Measurements from ENCODE around the gene EMC7. TPM values are rescaled to one million over a fixed set of nuclear protein-coding genes. Genes with fewer than 3 reads are reported as not detected.

Gene EMC7
- total RNA-seq, 1 experiment from 2014 or later = 42.5 TPM

DNA sequence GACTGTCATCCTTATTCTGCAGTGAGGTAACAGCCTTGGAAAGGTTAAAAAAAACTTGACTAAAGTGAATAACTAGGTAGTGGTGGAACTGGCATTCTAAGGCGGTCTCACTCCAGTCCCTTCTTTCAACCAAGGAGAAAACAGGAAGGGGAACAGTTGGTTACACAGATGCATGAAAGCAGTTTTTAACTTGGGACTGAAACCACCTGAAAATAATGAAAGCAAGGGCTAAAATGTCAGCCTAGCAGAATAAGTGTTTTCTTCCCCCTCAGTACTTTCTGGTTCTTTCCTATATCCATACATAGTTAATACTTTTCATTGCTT, 61.9 kb downstream of the EMC7 start:
- no peaks in the 10 kb centered on the region for H3K27me3 ChIP-seq (replicated peaks)
- DNase-seq (ENCODE audit: low read depth in 1 of 2, low spot score in 2 of 2) = no peak
- peak overlapping the region; percentile 95; the same call in 1 of the 2 replicates for H3K27ac ChIP-seq
- peak overlapping the region; percentile 90 for H3K4me3 ChIP-seq
- H3K9me3 ChIP-seq (replicated peaks) = peaks cover 8% of the 10 kb centered on the region; the same call in 1 of the 2 replicates
- peaks cover 10% of the 10 kb centered on the region for H3K36me3 ChIP-seq
- peaks cover 20% of the 10 kb centered on the region for H3K4me1 ChIP-seq (replicated peaks)

DNA sequence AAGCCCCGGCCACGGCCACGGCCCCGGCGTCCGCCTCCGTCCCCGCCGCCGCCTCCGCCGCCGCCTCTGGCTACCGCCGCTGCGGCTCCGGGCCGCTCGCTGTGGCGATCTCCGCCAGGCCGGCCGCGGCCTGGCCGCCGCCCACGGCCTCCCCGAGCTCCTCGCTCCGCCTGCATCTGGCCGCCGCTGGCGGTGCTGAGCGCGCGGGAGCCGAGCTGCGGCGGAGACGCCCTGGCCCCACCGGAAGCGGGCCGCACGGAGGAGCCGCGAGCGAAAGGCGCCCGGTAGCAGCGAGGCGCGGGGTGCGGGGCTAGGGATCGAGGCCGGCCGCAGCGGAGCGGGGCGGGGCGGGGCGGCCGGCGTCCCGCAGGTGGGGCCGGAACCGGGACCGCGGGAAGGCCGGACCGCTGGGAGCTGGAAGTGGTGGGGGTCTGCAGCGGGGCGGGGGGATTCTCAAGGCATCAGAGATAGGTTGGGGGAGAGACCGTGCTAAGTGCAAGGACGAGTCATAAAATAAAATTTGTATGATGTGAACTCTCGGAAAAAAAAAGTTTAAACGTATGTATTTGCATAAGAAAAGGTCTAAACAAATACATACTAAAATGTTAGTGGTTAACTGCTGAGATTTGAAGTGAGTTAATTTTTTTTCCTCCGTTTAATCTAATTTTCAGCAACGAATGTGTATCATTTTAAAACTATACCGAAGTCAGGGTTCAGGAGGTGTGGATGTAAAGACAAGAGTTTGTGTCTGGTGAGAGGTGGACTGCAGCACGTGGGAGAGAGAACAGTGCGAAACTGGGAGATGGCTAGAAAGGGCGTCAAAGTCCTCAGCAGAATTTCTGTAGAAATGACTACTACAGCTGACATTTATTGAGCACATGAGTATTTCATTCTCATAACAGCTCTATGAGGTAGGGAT, 62.5 kb downstream of the EMC7 start, which contains the start of gene AVEN:
TSS of gene AVEN (minus strand) at position 334 of the 919 bp plus-strand sequence. CDS start at position 176, 158 bp downstream.
- Histone ChIP-seq H3K27ac (peak within 1 kb of the TSS; percentile 95), H3K4me1 (replicated peaks) (peaks cover 20% of the 10 kb centered on the region), H3K36me3 (peaks cover 10% of the 10 kb centered on the region), H3K9me3 (replicated peaks) (peaks cover 8% of the 10 kb centered on the region; the same call in 1 of the 2 replicates), H3K27me3 (replicated peaks) (no peaks in the 10 kb centered on the region), H3K4me3 (peak within 1 kb of the TSS; percentile 90)
- no peak for DNase-seq (ENCODE audit: low read depth in 1 of 2, low spot score in 2 of 2)

DNA sequence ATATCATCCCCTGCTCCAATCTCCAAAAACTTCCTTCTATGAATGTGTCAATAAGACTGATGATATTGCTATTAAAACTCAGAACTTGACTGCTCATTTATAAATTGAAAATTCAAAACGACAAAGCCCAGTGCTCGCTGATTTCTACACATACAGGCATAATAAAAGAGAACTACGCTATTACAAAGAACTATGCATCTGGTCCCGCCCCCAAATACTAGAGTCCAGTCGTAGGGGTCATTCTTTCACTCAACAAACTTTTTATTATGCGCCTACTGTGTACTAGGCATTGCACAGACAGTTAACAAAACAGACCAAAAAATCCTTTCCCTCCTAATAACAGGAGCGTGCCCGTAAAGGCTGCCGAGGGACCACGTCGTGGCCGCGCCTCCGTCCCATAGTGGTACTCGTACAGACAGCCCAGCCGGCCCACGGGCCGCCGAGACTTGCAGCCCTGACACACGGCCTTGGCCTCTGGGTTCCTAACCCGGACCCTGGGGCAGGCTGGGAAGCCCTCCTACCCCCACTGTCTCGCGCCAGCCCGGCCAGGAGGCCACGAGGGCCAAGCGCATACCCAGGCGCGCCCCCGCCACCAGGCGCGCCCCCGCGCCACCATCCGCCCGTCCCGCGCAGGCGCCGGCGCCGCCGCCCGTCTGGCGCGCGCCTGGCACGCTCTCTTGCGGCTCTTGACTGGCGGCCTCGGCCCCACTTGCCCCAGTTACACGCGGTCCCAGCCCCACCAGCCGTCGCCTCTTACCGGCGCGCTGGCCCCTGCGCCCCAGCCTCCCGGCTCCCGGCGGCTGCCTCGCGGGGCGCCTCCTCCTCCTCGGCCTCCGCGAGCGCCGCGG, 63.4 kb downstream of the EMC7 start:
- peak; percentile 77 to 79 for DNase-seq (ENCODE audit: low read depth in 1 of 2, low spot score in 2 of 2)
- Histone ChIP-seq H3K27me3 (replicated peaks) (no peaks in the 10 kb centered on the region), H3K4me1 (replicated peaks) (peaks cover 15% of the 10 kb centered on the region), H3K9me3 (replicated peaks) (peaks cover 8% of the 10 kb centered on the region; the same call in 1 of the 2 replicates), H3K36me3 (peaks cover 10% of the 10 kb centered on the region), H3K27ac (peak overlapping the region; percentile 95), H3K4me3 (peak overlapping the region; percentile 90)

Other genes with a start within 250 kb of the EMC7 start
- gene CHRM5, start 133.4 kb downstream of the EMC7 start, total RNA-seq (2014; rRNA removed; shearing (Covaris generic)) = 0.11 TPM in 1 of 2 replicates, not detected in the other
- 62.7 and 77.4 TPM in 2 replicates for gene AVEN, start 62.7 kb downstream of the EMC7 start, total RNA-seq (2014; rRNA removed; shearing (Covaris generic))
- gene PGBD4, start 221 bp upstream of the EMC7 start, total RNA-seq (2014; rRNA removed; shearing (Covaris generic)) = 1.5 and 2.5 TPM in 2 replicates
- gene KATNBL1, start 108.2 kb upstream of the EMC7 start, total RNA-seq (2014; rRNA removed; shearing (Covaris generic)) = 75.8 and 91.2 TPM in 2 replicates
- gene EMC4, start 123.2 kb upstream of the EMC7 start, total RNA-seq (2014; rRNA removed; shearing (Covaris generic)) = 224 and 283 TPM in 2 replicates
- 1.8 and 2.4 TPM in 2 replicates for gene SLC12A6, start 235.9 kb upstream of the EMC7 start, total RNA-seq (2014; rRNA removed; shearing (Covaris generic))
- gene NOP10, start 241.3 kb upstream of the EMC7 start, total RNA-seq (2014; rRNA removed; shearing (Covaris generic)) = 248 and 300 TPM in 2 replicates
- gene NUTM1, start 241.5 kb upstream of the EMC7 start, total RNA-seq (2014; rRNA removed; shearing (Covaris generic)) = not detected in 2 replicates

All from SJSA1 (cell line).